IMR-90 (cell line): ENCODE results near the gene MAFF.

Source experiments
- BHLHE40 ChIP-seq: fragments of 150-350 bp; IDR thresholded peaks from 2 replicates; pipeline ENCODE4 v1.6.1; 2016; ENCODE audit warnings: mild to moderate bottlenecking, low read depth, low read length
- CEBPB ChIP-seq: IDR thresholded peaks from 2 replicates; pipeline ENCODE4 v1.6.1; 2012; ENCODE audit warnings: low read depth, low read length, improper control_type of control experiment
- CHD1 ChIP-seq: IDR thresholded peaks from 2 replicates; pipeline ENCODE4 v1.6.1; 2012; ENCODE audit warnings: low read depth, low read length, improper control_type of control experiment
- MAFK ChIP-seq: IDR thresholded peaks from 2 replicates; pipeline ENCODE4 v1.6.1; 2012; ENCODE audit warnings: low read depth, low read length, improper control_type of control experiment
- NFE2L2 ChIP-seq: fragments of 150-350 bp; IDR thresholded peaks from 2 replicates; pipeline ENCODE4 v1.6.1; 2016; ENCODE audit warnings: low read depth, mild to moderate bottlenecking, low read length
- POLR2A ChIP-seq: IDR thresholded peaks from 2 replicates; pipeline ENCODE4 v1.6.1; 2012; ENCODE audit warnings: mild to moderate bottlenecking, low read depth, low read length
- RAD21 ChIP-seq: IDR thresholded peaks from 2 replicates; pipeline ENCODE4 v1.6.1; 2012; ENCODE audit warnings: low read length, improper control_type of control experiment
- RCOR1 ChIP-seq: IDR thresholded peaks from 2 replicates; pipeline ENCODE4 v1.6.1; 2012; ENCODE audit warnings: mild to moderate bottlenecking, low read length, improper control_type of control experiment; ENCODE audit not compliant: insufficient replicate concordance
- TF ChIP-seq, protein P1 (sequence below): conservative IDR thresholded peaks from 2 replicates; pipeline ENCODE4 v1.5.1; 2012; ENCODE audit warnings: mild to moderate bottlenecking, low read depth, low read length, improper control_type of control experiment
- TF ChIP-seq, protein P2 (sequence below): fragments of 150-350 bp; IDR thresholded peaks from 2 replicates; pipeline ENCODE4 v1.6.1; 2016; ENCODE audit warnings: low read depth, mild to moderate bottlenecking, low read length, moderate library complexity, borderline replicate concordance
- TF ChIP-seq, protein P3 (sequence below): fragments of 150-350 bp; IDR thresholded peaks from 2 replicates; pipeline ENCODE4 v1.6.1; 2017; ENCODE audit warnings: mild to moderate bottlenecking, antibody characterized with exemption, low read length, low read depth

DNA sequence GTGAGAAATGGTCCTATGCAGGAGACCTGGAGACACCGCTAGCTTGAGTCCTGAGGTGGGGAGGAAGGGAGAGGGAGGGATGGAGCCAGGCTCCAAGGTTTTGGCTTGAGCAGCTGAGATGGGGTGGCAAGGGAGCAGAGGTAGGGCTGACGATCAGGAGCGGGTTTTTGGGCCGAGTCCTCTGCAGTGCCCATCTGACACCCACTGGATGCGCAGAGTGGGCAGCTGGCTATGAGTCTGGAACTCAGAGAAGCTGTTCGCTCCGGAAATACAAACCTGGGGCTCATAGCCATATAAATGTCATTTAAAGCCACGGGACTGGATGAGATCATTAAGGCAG, 453 bp upstream of the MAFF start:
- TF ChIP-seq NFE2L2 = no peak
- TF ChIP-seq, protein P1, sequence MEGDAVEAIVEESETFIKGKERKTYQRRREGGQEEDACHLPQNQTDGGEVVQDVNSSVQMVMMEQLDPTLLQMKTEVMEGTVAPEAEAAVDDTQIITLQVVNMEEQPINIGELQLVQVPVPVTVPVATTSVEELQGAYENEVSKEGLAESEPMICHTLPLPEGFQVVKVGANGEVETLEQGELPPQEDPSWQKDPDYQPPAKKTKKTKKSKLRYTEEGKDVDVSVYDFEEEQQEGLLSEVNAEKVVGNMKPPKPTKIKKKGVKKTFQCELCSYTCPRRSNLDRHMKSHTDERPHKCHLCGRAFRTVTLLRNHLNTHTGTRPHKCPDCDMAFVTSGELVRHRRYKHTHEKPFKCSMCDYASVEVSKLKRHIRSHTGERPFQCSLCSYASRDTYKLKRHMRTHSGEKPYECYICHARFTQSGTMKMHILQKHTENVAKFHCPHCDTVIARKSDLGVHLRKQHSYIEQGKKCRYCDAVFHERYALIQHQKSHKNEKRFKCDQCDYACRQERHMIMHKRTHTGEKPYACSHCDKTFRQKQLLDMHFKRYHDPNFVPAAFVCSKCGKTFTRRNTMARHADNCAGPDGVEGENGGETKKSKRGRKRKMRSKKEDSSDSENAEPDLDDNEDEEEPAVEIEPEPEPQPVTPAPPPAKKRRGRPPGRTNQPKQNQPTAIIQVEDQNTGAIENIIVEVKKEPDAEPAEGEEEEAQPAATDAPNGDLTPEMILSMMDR = no peak
- TF ChIP-seq POLR2A = no peak
- TF ChIP-seq RAD21 = no peak
- no peak for TF ChIP-seq MAFK
- TF ChIP-seq, protein P2, sequence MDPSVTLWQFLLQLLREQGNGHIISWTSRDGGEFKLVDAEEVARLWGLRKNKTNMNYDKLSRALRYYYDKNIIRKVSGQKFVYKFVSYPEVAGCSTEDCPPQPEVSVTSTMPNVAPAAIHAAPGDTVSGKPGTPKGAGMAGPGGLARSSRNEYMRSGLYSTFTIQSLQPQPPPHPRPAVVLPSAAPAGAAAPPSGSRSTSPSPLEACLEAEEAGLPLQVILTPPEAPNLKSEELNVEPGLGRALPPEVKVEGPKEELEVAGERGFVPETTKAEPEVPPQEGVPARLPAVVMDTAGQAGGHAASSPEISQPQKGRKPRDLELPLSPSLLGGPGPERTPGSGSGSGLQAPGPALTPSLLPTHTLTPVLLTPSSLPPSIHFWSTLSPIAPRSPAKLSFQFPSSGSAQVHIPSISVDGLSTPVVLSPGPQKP = no peak
- TF ChIP-seq, protein P3, sequence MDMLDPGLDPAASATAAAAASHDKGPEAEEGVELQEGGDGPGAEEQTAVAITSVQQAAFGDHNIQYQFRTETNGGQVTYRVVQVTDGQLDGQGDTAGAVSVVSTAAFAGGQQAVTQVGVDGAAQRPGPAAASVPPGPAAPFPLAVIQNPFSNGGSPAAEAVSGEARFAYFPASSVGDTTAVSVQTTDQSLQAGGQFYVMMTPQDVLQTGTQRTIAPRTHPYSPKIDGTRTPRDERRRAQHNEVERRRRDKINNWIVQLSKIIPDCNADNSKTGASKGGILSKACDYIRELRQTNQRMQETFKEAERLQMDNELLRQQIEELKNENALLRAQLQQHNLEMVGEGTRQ = no peak
- no peak for TF ChIP-seq BHLHE40
- TF ChIP-seq CEBPB = no peak
- no peak for TF ChIP-seq RCOR1
- TF ChIP-seq CHD1 = no peak
